ENCODE measurements around the gene SIX2. TPM values are rescaled to one million over a fixed set of nuclear protein-coding genes. Genes with fewer than 3 reads are reported as not detected.

The SIX2 gene
- total RNA-seq, 1 donor from 2014 or later: 0.65 TPM

- ATAC-seq (no peak), DNase-seq (ENCODE audit: missing footprints) (no peak)
- intact Hi-C loops (cut with DNase I): no loop called here
Measured at GRCh38 chr2:45005261-45006002, 3.8 kb downstream of the SIX2 start.

DNA sequence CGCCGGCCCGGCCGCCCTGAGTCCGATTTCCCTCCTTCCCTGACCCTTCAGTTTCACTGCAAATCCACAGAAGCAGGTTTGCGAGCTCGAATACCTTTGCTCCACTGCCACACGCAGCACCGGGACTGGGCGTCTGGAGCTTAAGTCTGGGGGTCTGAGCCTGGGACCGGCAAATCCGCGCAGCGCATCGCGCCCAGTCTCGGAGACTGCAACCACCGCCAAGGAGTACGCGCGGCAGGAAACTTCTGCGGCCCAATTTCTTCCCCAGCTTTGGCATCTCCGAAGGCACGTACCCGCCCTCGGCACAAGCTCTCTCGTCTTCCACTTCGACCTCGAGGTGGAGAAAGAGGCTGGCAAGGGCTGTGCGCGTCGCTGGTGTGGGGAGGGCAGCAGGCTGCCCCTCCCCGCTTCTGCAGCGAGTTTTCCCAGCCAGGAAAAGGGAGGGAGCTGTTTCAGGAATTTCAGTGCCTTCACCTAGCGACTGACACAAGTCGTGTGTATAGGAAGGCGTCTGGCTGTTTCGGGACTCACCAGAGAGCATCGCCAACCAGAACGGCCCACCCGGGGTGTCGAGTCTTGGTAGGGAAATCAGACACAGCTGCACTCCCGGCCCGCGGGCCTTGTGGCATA lies 4.6 kb downstream of the SIX2 start:
- no peak for DNase-seq (ENCODE audit: missing footprints)
- no peak for ATAC-seq
- intact Hi-C loops (cut with DNase I): no loop called here

- no peak for DNase-seq (ENCODE audit: missing footprints)
- intact Hi-C loops (cut with DNase I): no loop called here
- no peak for ATAC-seq
Measured at GRCh38 chr2:45003579-45004551, 5.4 kb downstream of the SIX2 start.

DNA sequence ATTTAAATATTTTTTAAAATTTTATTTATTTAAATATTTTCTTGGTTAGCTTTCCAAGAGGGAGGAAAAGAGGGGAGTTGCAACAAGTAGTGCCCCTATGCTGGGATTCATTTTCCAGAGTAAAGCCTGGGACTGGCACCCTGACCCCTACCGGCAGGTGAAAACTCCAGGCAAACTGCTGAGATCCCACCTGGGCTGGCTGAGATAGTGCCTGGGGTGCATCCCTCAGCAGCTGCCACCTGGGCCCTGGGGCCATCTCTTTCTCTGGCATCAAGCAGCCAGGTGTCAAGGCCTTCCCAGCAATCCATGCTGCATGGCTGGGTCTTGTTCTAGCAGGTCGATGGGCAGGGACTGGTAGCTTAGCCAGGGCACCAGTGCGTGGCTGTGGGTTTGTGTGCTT lies 6.6 kb downstream of the SIX2 start:
- ATAC-seq: no peak
- DNase-seq (ENCODE audit: missing footprints): no peak
- intact Hi-C loops (cut with DNase I): no loop called here

- no peak for ATAC-seq
- intact Hi-C loops (cut with DNase I): no loop called here
- DNase-seq (ENCODE audit: missing footprints): no peak
Measured at GRCh38 chr2:45001869-45002385, 7.3 kb downstream of the SIX2 start.

DNA sequence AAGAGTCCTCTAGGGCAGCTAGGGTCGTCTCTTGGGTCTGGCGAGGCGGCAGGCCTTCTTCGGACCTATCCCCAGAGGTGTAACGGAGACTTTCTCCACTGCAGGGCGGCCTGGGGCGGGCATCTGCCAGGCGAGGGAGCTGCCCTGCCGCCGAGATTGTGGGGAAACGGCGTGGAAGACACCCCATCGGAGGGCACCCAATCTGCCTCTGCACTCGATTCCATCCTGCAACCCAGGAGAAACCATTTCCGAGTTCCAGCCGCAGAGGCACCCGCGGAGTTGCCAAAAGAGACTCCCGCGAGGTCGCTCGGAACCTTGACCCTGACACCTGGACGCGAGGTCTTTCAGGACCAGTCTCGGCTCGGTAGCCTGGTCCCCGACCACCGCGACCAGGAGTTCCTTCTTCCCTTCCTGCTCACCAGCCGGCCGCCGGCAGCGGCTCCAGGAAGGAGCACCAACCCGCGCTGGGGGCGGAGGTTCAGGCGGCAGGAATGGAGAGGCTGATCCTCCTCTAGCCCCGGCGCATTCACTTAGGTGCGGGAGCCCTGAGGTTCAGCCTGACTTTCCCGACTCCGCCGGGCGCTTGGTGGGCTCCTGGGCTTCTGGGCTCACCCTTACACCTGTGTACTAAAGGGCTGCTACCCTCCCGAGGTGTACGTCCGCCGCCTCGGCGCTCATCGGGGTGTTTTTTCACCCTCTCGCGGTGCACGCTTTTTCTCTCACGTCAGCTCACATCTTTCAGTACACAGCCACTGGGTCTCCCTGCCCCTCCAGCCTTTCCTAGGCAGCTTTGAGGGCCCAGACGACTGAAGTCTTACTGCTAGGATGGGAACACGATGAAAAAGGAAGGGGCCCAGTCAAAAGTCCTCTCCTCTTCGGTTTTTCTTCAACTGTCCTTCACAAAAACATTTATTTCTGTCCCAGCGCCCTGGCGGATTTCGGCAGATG lies 8.1 kb downstream of the SIX2 start:
- DNase-seq (ENCODE audit: missing footprints): no peak

GRCh38 chr2:45000341-45000901 lies 8.8 kb downstream of the SIX2 start:
- ATAC-seq (no peak), DNase-seq (ENCODE audit: missing footprints) (no peak)

More for the DNA sequence above, 8.1 kb downstream of the SIX2 start:
- no peak for ATAC-seq
- intact Hi-C loops (cut with DNase I): no loop called here

GRCh38 chr2:44999540-44999939 lies 9.7 kb downstream of the SIX2 start:
- no peak for ATAC-seq
- intact Hi-C loops (cut with DNase I): no loop called here
- no peak for DNase-seq (ENCODE audit: missing footprints)

More at GRCh38 chr2:45000341-45000901, 8.8 kb downstream of the SIX2 start:
- intact Hi-C loops (cut with DNase I): no loop called here

DNA sequence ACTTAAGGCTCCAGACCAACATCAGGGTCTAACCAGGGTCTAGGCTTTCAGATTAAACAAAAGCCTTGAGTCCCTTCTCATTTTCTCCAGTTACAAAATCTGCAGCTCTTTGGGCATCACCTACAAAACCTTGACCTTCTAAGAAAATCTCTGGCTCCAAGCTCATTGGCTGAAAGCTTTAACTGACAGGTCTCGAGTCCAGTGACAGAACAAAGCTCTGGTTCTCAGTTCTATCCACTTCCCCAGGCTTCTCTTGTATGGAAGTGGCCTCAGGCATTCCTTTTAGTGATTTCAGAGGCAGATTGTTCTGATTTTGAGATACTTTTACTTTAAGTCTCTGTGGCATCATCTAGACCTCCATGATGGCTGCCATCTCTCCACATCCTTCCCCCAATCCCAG lies 11.3 kb downstream of the SIX2 start:
- intact Hi-C loops (cut with DNase I): no loop called here

DNA sequence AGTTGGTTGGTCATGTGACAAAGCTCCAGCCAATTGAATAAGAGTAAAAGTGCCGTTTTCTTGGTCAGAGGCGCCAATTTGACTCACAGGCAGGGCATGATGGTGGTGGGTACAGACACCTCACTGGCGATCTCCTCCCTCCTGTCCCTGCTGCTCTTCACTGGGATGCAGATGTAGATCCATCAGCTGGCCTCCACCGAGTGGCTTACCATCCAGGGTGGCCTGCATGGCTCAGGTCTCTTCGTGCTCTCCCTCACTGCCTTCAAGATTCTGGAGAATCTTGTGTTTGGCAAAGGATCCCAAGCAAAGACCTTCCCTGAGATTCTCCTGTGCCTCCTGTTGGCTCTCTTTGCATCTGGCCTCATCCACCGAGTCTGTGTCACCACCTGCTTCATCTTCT lies 12.9 kb downstream of the SIX2 start:
- DNase-seq (ENCODE audit: missing footprints): no peak
- no peak for ATAC-seq
- intact Hi-C loops (cut with DNase I): no loop called here

More for the DNA sequence above, 11.3 kb downstream of the SIX2 start:
- ATAC-seq: no peak
- no peak for DNase-seq (ENCODE audit: missing footprints)

- DNase-seq (ENCODE audit: missing footprints): no peak
- intact Hi-C loops (cut with DNase I): no loop called here
- ATAC-seq: no peak
Measured at GRCh38 chr2:44994377-44994776, 14.9 kb downstream of the SIX2 start.

DNA sequence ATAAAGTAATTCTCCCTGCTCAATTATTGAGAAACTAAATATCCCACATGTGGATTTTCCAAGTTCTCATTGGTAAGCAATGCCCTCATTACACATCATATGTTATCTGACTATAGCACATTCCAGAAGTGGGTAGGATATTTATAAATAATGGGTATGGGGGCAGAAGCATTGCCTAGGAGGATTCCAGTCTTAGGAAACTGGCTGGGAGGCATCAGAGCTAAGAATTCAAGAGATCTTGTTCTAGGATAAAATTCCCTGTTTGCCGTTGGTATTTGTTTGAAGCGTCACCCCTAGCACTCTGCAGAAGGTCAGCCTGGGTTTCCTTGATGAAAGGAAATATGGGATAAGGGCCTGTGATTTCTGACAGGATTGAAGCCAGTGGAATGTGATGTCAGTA lies 20.1 kb downstream of the SIX2 start:
- DNase-seq (ENCODE audit: missing footprints): no peak
- no peak for ATAC-seq
- intact Hi-C loops (cut with DNase I): no loop called here

DNA sequence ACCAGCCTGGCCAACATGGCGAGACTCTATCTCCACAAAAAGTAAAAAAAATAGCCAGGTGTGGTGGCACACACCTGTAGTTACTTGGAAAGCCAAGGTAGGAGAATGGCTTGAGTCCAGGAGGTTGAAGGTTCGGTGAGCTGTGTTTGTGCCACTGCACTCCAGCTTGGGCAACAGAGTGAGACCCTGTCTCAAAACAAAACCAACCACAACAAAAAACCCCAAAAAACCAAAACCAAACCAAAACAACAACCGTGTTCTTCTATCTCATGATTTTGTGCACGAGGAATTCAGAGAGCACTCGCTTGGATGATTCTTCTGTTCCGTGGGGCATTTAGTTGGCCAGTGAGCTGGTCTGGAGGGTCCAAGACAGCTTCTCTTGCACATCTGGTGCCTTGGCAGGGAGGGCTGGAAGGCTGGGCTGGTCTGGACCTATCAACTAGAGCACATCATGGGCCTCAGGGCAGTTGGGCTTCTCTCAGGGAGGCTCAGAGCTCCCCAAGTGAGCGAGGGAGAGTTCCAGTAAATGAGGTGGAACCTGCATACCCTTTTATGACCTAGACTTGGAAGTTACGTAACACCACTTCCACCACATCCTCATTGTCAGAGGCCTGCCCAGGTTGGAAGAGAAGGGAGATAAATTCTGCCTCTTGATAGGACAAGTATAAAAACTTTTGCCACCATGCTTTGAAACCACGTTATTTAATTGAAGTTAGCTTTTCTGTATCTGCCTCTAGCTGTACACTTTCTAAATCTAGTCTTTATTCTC lies 25.2 kb downstream of the SIX2 start:
- intact Hi-C loops (cut with DNase I): no loop called here
- no peak for DNase-seq (ENCODE audit: missing footprints)

GRCh38 chr2:44981714-44982108 lies 27.5 kb downstream of the SIX2 start:
- ATAC-seq (peak; percentile 64), DNase-seq (ENCODE audit: missing footprints) (peak; percentile 79)
- intact Hi-C loops (cut with DNase I): loop anchor here (1.0 kb wide), 1 partner anchor 513 kb away; no protein-coding TSS in a partner anchor

More for the DNA sequence above, 25.2 kb downstream of the SIX2 start:
- ATAC-seq: no peak

DNA sequence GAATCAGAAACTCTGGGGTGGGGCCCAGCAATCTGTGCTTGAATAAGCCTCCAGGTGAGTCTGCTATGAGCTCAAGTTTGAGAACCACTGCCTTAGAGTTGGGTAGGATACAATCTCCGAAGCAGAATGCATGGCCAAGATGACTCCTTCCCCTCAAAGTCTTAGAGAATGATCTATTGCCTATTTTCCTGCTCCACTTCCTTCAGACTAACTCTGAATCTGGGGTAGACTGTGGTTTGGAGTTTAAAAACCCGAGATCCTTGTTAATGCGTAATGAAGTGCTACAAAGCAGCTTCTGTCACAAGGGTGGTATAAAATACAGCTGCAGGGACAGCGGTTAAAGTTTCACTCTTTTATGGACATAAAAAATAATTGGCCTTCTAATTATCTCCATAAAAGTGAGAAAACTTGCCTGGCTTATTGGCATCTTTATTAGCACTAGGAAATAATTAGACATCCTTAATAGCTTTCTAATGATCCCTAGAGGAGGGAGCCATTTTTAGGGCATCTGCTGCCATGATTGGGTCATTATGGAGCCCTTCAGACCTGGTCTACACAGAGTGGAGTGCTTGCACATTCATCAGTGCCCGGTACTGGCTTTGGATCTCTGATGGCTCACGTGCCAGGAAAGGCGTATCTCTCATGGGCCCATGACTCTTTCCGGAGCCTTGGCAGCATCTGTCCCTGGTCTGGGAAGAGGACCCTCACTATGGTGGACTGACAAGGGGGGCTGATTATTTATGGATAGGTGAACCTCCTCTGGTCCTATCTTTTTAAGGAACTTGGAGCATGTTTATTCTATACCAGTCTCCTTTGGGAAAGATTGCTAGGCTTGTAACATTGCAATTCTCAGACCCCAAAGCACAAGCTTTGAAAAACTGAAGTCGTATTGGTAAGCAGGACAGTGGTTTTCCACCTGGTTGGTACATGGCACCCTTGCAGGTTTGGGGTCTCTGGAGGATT lies 28.2 kb downstream of the SIX2 start:
- intact Hi-C loops (cut with DNase I): loop anchor here (1.0 kb wide), 1 partner anchor 513 kb away; no protein-coding TSS in a partner anchor
- no peak for DNase-seq (ENCODE audit: missing footprints)
- no peak for ATAC-seq

GRCh38 chr2:44979581-44979980 lies 29.7 kb downstream of the SIX2 start:
- DNase-seq (ENCODE audit: missing footprints) (no peak), ATAC-seq (no peak)
- intact Hi-C loops (cut with DNase I): no loop called here
